HG02970 (cell line): ENCODE measurements around the gene CENPO.
A peak's percentile ranks its signal among the peaks of the same experiment; 100 is the strongest.
"Not testable (repeated sequence)": the region's sequence is repeated elsewhere in the genome, so short reads cannot be mapped to it uniquely, and the experiment has no call there.

ENCODE experiments used
- ATAC-seq: cut with Tn5 transposase; IDR thresholded peaks from one replicate; pipeline ENCODE4 v1.9.1; 2021; ENCODE audit warnings: mild to moderate bottlenecking, moderate library complexity, moderate number of reproducible peaks; ENCODE audit not compliant: unreplicated experiment, low FRiP score

CENPO gene

GRCh38 chr2:24785671-24786321 is 7.4 kb upstream of the CENPO start:
- peak; percentile 64 for ATAC-seq

GRCh38 chr2:24787532-24787931 is 5.7 kb upstream of the CENPO start:
- ATAC-seq = no peak

- ATAC-seq = no peak
Measured at GRCh38 chr2:24788816-24789215, 4.4 kb upstream of the CENPO start.

GRCh38 chr2:24791452-24791851 is 1.8 kb upstream of the CENPO start:
- no peak for ATAC-seq

GRCh38 chr2:24792542-24792873 is 717 bp upstream of the CENPO start:
- ATAC-seq = no peak

GRCh38 chr2:24793761-24794435 is 673 bp downstream of the CENPO start:
- ATAC-seq = no peak

- no peak for ATAC-seq
Measured at GRCh38 chr2:24797644-24798043, 4.4 kb downstream of the CENPO start.

GRCh38 chr2:24800487-24800886 is 7.3 kb downstream of the CENPO start:
- not testable (repeated sequence) for ATAC-seq

GRCh38 chr2:24805811-24806660 is 12.8 kb downstream of the CENPO start:
- ATAC-seq = not testable (repeated sequence)

GRCh38 chr2:24806661-24807036 is 13.4 kb downstream of the CENPO start:
- ATAC-seq = no peak

- ATAC-seq = no peak
Measured at GRCh38 chr2:24809316-24810007, 16.2 kb downstream of the CENPO start.

GRCh38 chr2:24813691-24814137 is 20.5 kb downstream of the CENPO start:
- ATAC-seq = no peak

GRCh38 chr2:24814516-24814915 is 21.3 kb downstream of the CENPO start:
- ATAC-seq = no peak

GRCh38 chr2:24815171-24815570 is 21.9 kb downstream of the CENPO start:
- no peak for ATAC-seq

GRCh38 chr2:24816404-24816803 is 23.2 kb downstream of the CENPO start:
- no peak for ATAC-seq

GRCh38 chr2:24816884-24817283 is 23.7 kb downstream of the CENPO start:
- no peak for ATAC-seq

- ATAC-seq = no peak
Measured at GRCh38 chr2:24818721-24819167, 25.5 kb downstream of the CENPO start.

- no peak for ATAC-seq
Measured at GRCh38 chr2:24819442-24820174, 26.4 kb downstream of the CENPO start.

GRCh38 chr2:24820175-24820513 is 26.9 kb downstream of the CENPO start:
- ATAC-seq = no peak
